BLaER1 treated with 17β-estradiol and CSF1 and Interleukin-3, amounts not matched to agents 10 nM and 100 nM (cell line): ENCODE results near the gene CEP250.
"Not testable (repeated sequence)": the region's sequence is repeated elsewhere in the genome, so short reads cannot be mapped to it uniquely, and the experiment has no call there.

Experiments used
- H3K27ac ChIP-seq, 11 experiments: shearing (Covaris generic); formaldehyde crosslinking; 2 replicates each; pipeline ENCODE4 v1.8.1; 2022
- H3K27me3 ChIP-seq, 11 experiments: shearing (Covaris generic); formaldehyde crosslinking; 2 replicates each; pipeline ENCODE4 v1.8.1; 2022
- H3K36me3 ChIP-seq, 11 experiments: shearing (Covaris generic); formaldehyde crosslinking; 2 replicates each; pipeline ENCODE4 v1.8.1; 2022
- H3K4me1 ChIP-seq, 10 experiments: shearing (Covaris generic); formaldehyde crosslinking; 2 replicates each; pipeline ENCODE4 v1.8.1; 2022
- H3K4me2 ChIP-seq, 11 experiments: shearing (Covaris generic); formaldehyde crosslinking; 2 replicates each; pipeline ENCODE4 v1.8.1; 2022
- H3K4me3 ChIP-seq, 10 experiments: shearing (Covaris generic); formaldehyde crosslinking; 2 replicates each; pipeline ENCODE4 v1.8.1; 2022
- H3K9ac ChIP-seq, 11 experiments: shearing (Covaris generic); formaldehyde crosslinking; 2 replicates each; pipeline ENCODE4 v1.8.1; 2022
- H3K9me3 ChIP-seq, 11 experiments: shearing (Covaris generic); formaldehyde crosslinking; replicated peaks in 1 of 11; 2 replicates each; pipeline ENCODE4 v1.8.1; 2022
- H4K20me1 ChIP-seq, 11 experiments: shearing (Covaris generic); formaldehyde crosslinking; 2 replicates each; pipeline ENCODE4 v1.8.1; 2022
- Cebpa-rat ChIP-seq, 11 experiments: shearing (Covaris generic); IDR thresholded peaks; 2 replicates each; pipeline ENCODE4 v1.8.1; 2022

CEP250 gene

DNA sequence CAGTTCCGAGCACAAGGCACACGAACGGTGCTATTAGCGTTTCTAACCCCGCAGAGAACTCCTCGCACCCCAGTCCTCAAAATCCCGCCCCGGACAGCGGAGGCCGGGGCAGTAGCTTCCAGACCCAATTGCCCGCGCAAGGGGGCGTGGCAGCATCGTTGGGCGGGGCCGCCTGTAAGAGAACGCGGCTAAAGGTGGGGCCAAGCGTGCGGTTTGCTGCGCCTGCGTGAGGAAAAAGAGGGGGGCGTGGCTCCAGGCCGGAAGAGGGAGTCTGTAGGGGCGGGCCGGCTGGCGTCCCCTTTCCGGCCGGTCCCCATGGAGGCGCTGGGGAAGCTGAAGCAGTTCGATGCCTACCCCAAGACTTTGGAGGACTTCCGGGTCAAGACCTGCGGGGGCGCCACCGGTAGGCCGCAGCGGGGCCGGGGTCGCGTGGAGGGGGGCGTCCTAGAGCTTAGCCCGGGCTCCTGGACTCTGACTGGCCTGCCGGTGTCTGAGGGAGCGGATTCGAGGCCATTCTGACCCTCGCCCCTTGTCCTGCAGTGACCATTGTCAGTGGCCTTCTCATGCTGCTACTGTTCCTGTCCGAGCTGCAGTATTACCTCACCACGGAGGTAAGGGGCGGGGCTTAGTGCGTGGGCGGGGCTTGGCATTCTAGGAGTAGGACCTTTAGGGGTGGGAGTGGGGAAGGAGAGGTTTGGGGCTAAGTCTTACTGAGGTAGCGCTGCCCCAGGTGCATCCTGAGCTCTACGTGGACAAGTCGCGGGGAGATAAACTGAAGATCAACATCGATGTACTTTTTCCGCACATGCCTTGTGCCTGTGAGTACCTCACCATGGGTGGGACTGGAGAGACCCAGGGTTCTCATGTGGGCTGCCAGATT, 86.6 kb downstream of the CEP250 start, which contains the start of gene ERGIC3:
Gene ERGIC3 (plus strand): TSS at position 296 of the 880 bp plus-strand sequence. CDS start 20 bp downstream, at position 316.
- H3K36me3 ChIP-seq = peaks cover 15 to 42% (median 24%) of the 10 kb centered on the region in 11 experiments
- H3K9me3 ChIP-seq = peaks cover 0 to 3% (median 0%) of the 10 kb centered on the region in 11 experiments; a peak in 1 of 22 replicates
- H3K27ac ChIP-seq = peak within 1 kb of the TSS; percentile 55 to 87 (median 84); a peak in 21 of 22 replicates
- no peak for TF ChIP-seq Cebpa-rat (IDR thresholded peaks at IDR 0.05)
- H3K27me3 ChIP-seq = no peaks in the 10 kb centered on the region
- peak within 1 kb of the TSS; percentile 83 to 96 (median 86) for H3K4me2 ChIP-seq
- H4K20me1 ChIP-seq = no peaks in the 10 kb centered on the region
- H3K4me1 ChIP-seq = peaks cover 18 to 38% (median 34%) of the 10 kb centered on the region in 10 experiments
- H3K9ac ChIP-seq = peak within 1 kb of the TSS; percentile 68 to 85 (median 81)
- peak within 1 kb of the TSS; percentile 67 to 88 (median 76) for H3K4me3 ChIP-seq

DNA sequence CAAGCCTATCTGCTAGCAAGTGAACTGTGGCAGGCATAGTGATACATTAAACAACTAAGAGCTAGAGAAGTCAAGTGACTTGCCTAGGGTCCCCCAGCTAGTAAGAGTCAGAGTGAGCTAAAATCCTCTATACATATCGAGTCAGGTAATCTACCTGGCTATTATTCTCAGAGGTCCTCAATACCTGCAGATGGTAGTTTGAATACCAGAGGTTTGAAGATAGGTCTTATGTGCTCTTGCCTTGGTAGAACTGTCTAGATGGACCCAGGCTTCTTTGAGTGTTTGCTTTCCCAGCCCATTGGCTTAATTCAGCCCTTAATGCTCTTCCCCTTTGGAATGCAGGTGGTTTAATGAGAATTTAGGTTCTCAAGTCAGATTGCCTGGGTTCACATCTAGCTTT, 87.6 kb downstream of the CEP250 start:
- H3K27ac ChIP-seq = peak overlapping the region in 1 of 11 experiments; percentile 84; a peak in 1 of 22 replicates
- 0 out of 22 replicates have a peak overlapping the region, but pooled peaks of 1 of the 11 experiments have one; percentile 83 for H3K9ac ChIP-seq
- H3K4me1 ChIP-seq = peaks cover 18 to 38% (median 34%) of the 10 kb centered on the region in 10 experiments
- peak overlapping the region; percentile 67 to 88 (median 76); a peak in 13 of 20 replicates for H3K4me3 ChIP-seq
- H4K20me1 ChIP-seq = no peaks in the 10 kb centered on the region; a peak in 1 of 22 replicates
- H3K4me2 ChIP-seq = peak overlapping the region; percentile 83 to 96 (median 86)
- peaks cover 24 to 52% (median 34%) of the 10 kb centered on the region in 11 experiments for H3K36me3 ChIP-seq
- no peaks in the 10 kb centered on the region for H3K9me3 ChIP-seq
- no peaks in the 10 kb centered on the region for H3K27me3 ChIP-seq
- TF ChIP-seq Cebpa-rat (IDR thresholded peaks at IDR 0.05) = no peak

DNA sequence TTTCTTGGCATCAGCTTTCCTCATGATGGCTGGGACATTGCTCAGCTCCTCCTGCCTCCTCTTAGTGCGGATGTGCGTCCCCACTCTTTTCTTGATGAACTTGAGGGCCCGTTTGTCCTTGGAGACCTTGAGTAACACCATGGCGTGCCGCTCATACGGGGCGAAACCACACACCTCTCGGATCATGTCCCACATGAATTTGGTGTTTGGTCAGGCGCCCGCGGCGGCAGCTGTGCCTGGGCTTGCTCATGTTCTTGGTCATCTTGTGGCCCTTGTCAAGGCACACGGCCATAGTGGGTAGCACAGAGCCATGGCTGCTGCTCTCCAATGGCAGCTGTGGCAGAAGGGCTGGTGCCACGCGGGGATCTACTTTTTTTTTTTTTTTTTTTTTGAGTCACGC, 89.0 kb downstream of the CEP250 start:
- Histone ChIP-seq H3K27me3 (no peaks in the 10 kb centered on the region), H3K9me3 (no peaks in the 10 kb centered on the region), H3K4me3 (no peak overlapping the region), H3K9ac (no peak overlapping the region; a peak in 2 of 22 replicates), H3K27ac (peak overlapping the region in 4 of 11 experiments; percentile 6 to 56 (median 29); a peak in 5 of 22 replicates), H3K4me2 (peak overlapping the region; percentile 18 to 92 (median 86); a peak in 21 of 22 replicates), H3K36me3 (peaks cover 39 to 66% (median 48%) of the 10 kb centered on the region in 11 experiments), H3K4me1 (peaks cover 18 to 38% (median 34%) of the 10 kb centered on the region in 10 experiments), H4K20me1 (no peaks in the 10 kb centered on the region; a peak in 1 of 22 replicates)
- no peak for TF ChIP-seq Cebpa-rat (IDR thresholded peaks at IDR 0.05)

DNA sequence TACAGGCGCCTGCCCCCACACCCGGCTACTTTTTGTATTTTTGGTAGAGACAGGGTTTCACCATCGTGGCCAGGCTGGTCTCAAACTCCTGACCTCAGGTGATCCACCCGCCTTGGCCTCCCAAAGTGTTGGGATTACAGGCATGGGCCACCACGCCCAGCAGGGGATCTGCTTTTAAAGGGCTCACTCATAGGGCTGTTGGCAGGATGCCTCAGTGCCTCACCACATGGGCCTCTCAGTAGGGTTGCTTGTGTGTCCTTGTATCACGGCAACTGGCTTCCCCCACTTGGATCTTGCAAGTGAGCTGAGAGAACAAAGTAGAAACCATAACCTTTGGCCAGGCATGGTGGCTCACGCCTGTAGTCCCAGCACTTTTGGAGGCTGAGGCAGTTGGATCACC, 89.5 kb downstream of the CEP250 start:
- H3K36me3 ChIP-seq = peaks cover 44 to 72% (median 53%) of the 10 kb centered on the region in 11 experiments
- H4K20me1 ChIP-seq, H3K27me3 ChIP-seq, H3K4me3 ChIP-seq, H3K9me3 ChIP-seq, H3K9ac ChIP-seq: not testable (repeated sequence)
- H3K4me1 ChIP-seq = peaks cover 18 to 38% (median 34%) of the 10 kb centered on the region in 10 experiments
- peak overlapping the region in 1 of 11 experiments; percentile 56; a peak in 1 of 22 replicates for H3K27ac ChIP-seq
- peak overlapping the region in 9 of 11 experiments; percentile 65 to 92 (median 86); a peak in 17 of 22 replicates for H3K4me2 ChIP-seq

DNA sequence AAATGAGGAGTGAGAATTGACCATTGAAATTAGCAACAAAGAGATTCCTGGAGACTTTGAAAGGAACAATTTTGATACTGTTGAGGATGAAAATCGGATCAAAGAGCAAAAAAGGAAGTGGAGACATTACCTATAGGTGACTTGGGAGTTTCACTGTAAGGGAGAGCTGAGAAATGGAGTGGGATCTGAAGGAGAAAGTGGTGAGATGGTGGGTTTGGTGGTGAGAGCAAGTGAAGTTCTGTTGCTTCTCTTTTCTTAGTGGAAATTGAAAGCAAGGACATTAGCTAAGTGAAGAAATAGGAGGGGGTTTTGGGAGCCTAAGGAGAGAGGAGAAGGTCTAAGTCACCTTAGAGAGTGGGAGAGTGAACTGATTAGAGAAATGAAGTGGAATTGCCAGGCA, 90.7 kb downstream of the CEP250 start:
- no peaks in the 10 kb centered on the region for H3K9me3 ChIP-seq
- no peak overlapping the region for H3K9ac ChIP-seq
- H3K27ac ChIP-seq = no peak overlapping the region
- TF ChIP-seq Cebpa-rat (IDR thresholded peaks at IDR 0.05) = no peak
- no peak overlapping the region for H3K4me3 ChIP-seq
- no peak overlapping the region for H3K4me2 ChIP-seq
- no peaks in the 10 kb centered on the region; a peak in 3 of 22 replicates for H4K20me1 ChIP-seq
- peaks cover 56 to 83% (median 65%) of the 10 kb centered on the region in 11 experiments for H3K36me3 ChIP-seq
- H3K4me1 ChIP-seq = peaks cover 18 to 38% (median 34%) of the 10 kb centered on the region in 10 experiments
- no peaks in the 10 kb centered on the region for H3K27me3 ChIP-seq

DNA sequence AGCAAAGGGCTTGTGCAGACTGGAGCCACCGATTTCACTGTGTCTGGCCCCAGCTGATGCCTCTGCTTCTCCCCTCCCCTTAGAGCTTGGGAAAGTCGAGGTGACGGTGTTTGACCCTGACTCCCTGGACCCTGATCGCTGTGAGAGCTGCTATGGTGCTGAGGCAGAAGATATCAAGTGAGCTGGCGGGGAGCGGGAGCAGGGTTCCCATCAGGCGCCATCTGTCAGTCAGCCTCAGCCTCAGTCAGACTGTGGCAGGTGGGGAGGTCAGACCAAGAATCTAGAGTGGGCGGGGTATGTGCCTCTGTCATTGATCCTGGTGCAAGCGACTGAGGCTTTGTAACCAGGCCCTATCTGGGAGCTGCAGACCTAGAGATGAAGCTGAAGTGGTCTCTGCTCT, 91.9 kb downstream of the CEP250 start:
- no peak overlapping the region for H3K27ac ChIP-seq
- H3K36me3 ChIP-seq = peaks cover 68 to 95% (median 77%) of the 10 kb centered on the region in 11 experiments
- no peak overlapping the region for H3K4me2 ChIP-seq
- no peaks in the 10 kb centered on the region for H3K9me3 ChIP-seq
- no peak for TF ChIP-seq Cebpa-rat (IDR thresholded peaks at IDR 0.05)
- H3K27me3 ChIP-seq = no peaks in the 10 kb centered on the region
- peaks cover 17 to 29% (median 26%) of the 10 kb centered on the region in 10 experiments for H3K4me1 ChIP-seq
- H3K9ac ChIP-seq = no peak overlapping the region
- no peak overlapping the region for H3K4me3 ChIP-seq
- peaks cover 0 to 4% (median 0%) of the 10 kb centered on the region in 11 experiments; a peak in 4 of 22 replicates for H4K20me1 ChIP-seq

DNA sequence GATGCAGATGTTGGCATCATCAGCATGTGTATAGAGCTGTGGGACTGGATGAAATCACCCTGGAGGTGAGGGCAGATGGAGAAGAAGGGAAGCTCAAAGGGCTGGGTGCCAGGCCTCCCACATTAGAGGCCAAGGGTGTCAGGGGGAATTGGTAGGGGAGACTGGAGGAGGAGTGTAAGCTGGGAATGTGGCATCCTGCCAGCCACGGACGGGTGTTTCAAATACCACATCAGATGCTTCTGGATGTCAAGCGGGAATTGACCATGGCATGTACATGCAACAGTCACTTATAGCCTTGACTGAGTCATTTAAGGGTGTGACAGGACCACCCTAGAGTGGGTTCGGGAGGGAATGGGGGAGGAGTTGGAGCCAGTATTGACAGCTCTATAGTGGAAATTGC, 96.1 kb downstream of the CEP250 start:
- no peak overlapping the region for H3K4me2 ChIP-seq
- peaks cover 0 to 20% (median 0%) of the 10 kb centered on the region in 11 experiments; a peak in 4 of 22 replicates for H4K20me1 ChIP-seq
- no peak for TF ChIP-seq Cebpa-rat (IDR thresholded peaks at IDR 0.05)
- no peaks in the 10 kb centered on the region for H3K9me3 ChIP-seq
- H3K36me3 ChIP-seq = peaks cover 96 to 100% (median 100%) of the 10 kb centered on the region in 11 experiments
- H3K9ac ChIP-seq = no peak overlapping the region
- no peak overlapping the region for H3K4me3 ChIP-seq
- H3K27ac ChIP-seq = no peak overlapping the region
- H3K27me3 ChIP-seq = no peaks in the 10 kb centered on the region
- H3K4me1 ChIP-seq = no peaks in the 10 kb centered on the region

DNA sequence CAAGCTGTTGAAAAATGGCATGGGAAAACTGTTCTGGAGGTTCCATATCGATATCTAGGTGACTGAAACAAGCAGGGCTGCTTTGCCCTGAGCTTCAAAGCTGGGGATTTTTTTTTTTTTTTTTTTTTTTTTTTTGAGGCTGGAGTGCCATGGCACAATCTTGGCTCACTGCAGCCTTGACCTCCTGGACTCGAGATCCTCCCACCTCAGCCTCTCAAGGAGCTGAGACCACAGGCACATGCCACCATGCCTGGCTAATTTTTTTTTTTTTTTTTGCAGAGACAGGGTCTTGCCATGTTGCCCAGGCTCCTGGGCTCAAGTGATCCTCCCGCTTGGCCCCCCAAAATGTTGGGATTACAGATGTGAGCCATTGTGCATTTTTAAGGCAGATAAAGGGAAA, 97.5 kb downstream of the CEP250 start:
- Histone ChIP-seq H3K4me3 (no peak overlapping the region), H3K27me3 (no peaks in the 10 kb centered on the region), H3K9me3 (no peaks in the 10 kb centered on the region), H3K4me1 (no peaks in the 10 kb centered on the region), H3K36me3 (peaks cover 96 to 100% (median 100%) of the 10 kb centered on the region in 11 experiments), H3K27ac (no peak overlapping the region), H4K20me1 (peaks cover 0 to 34% (median 0%) of the 10 kb centered on the region in 11 experiments; a peak in 6 of 22 replicates), H3K9ac (no peak overlapping the region), H3K4me2 (no peak overlapping the region)
- TF ChIP-seq Cebpa-rat (IDR thresholded peaks at IDR 0.05) = no peak

DNA sequence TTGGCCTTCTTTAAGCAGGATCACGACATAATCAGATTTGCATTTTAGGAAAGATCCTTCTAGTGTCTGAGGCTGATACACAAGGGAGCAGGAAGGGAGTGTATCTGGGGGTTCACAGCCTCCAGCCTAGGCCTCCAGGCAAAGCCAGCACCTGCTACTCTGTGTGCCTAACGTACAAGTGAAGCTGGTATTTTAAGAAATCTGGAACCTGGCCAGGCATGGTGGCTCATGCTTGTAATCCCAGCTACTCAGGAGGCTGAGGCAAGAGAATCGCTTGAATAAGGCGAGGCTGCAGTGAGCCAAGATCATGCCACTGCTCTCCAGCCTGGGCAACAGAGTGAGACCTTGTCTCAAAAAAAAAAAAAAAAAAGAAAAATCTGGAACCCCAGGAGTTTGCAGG, 100.1 kb downstream of the CEP250 start:
- not testable (repeated sequence) for H3K9me3 ChIP-seq, H3K27ac ChIP-seq, H3K4me1 ChIP-seq, H3K4me3 ChIP-seq, H3K4me2 ChIP-seq, H3K9ac ChIP-seq, H3K27me3 ChIP-seq
- H4K20me1 ChIP-seq = peaks cover 0 to 49% (median 0%) of the 10 kb centered on the region in 11 experiments; a peak in 6 of 22 replicates
- H3K36me3 ChIP-seq = peaks cover 73 to 99% (median 90%) of the 10 kb centered on the region in 11 experiments
